Keratinocyte (primary cell): Measurements from ENCODE around the gene TNC.

ENCODE experiments used
- EZH2 ChIP-seq: IDR thresholded peaks from one replicate; pipeline ENCODE4 v1.6.1; 2012; ENCODE audit warnings: inconsistent platforms, mild to moderate bottlenecking, low read length, moderate library complexity
- TF ChIP-seq, protein P1 (sequence below), 3 experiments: IDR thresholded peaks in 1 of 3; conservative IDR thresholded peaks in 1 of 3; optimal IDR thresholded peaks in 1 of 3; 2 replicates in 2 of 3; 3 replicates in 1 of 3; pipeline versions ENCODE3 to v1.5.1; 2011; ENCODE audit warnings: low read length in 3 of 3, mild to moderate bottlenecking in 3 of 3, moderate library complexity in 2 of 3, control low read depth in 1 of 3, inconsistent platforms in 1 of 3; ENCODE audit not compliant: insufficient read depth in 2 of 3; ENCODE audit errors: extremely low read depth in 1 of 3

GRCh38 chr9:115057559-115057958 is 60.4 kb downstream of the TNC start:
- TF ChIP-seq, protein P1, sequence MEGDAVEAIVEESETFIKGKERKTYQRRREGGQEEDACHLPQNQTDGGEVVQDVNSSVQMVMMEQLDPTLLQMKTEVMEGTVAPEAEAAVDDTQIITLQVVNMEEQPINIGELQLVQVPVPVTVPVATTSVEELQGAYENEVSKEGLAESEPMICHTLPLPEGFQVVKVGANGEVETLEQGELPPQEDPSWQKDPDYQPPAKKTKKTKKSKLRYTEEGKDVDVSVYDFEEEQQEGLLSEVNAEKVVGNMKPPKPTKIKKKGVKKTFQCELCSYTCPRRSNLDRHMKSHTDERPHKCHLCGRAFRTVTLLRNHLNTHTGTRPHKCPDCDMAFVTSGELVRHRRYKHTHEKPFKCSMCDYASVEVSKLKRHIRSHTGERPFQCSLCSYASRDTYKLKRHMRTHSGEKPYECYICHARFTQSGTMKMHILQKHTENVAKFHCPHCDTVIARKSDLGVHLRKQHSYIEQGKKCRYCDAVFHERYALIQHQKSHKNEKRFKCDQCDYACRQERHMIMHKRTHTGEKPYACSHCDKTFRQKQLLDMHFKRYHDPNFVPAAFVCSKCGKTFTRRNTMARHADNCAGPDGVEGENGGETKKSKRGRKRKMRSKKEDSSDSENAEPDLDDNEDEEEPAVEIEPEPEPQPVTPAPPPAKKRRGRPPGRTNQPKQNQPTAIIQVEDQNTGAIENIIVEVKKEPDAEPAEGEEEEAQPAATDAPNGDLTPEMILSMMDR (optimal IDR thresholded peaks at IDR 0.05 in 1 of 3, IDR thresholded peaks at IDR 0.05 in 1 of 3, conservative IDR thresholded peaks at IDR 0.05 in 1 of 3; ENCODE audit: extremely low read depth in 1 of 3, insufficient read depth in 2 of 3, low read length in 3 of 3): no peak
- TF ChIP-seq EZH2: no peak
